HG02870 (cell line): Measurements from ENCODE around the gene MYRIP.
A peak's percentile ranks its signal among the peaks of the same experiment; 100 is the strongest.
"Not testable (repeated sequence)": the region's sequence is repeated elsewhere in the genome, so short reads cannot be mapped to it uniquely, and the experiment has no call there.

Source experiments
- ATAC-seq: cut with Tn5 transposase; IDR thresholded peaks from one replicate; pipeline ENCODE4 v1.9.1; 2021; ENCODE audit warnings: mild to moderate bottlenecking, moderate library complexity; ENCODE audit not compliant: unreplicated experiment

Gene MYRIP

GRCh38 chr3:40116478-40117177 is 307.2 kb downstream of the MYRIP start:
- no peak for ATAC-seq

- ATAC-seq = no peak
Observed at GRCh38 chr3:40118091-40118490, 308.7 kb downstream of the MYRIP start.

GRCh38 chr3:40120067-40120692 is 310.8 kb downstream of the MYRIP start:
- ATAC-seq = no peak

GRCh38 chr3:40120806-40121205 is 311.4 kb downstream of the MYRIP start:
- ATAC-seq = no peak

- ATAC-seq = no peak
Observed at GRCh38 chr3:40124918-40125317, 315.5 kb downstream of the MYRIP start.

GRCh38 chr3:40128166-40128565 is 318.8 kb downstream of the MYRIP start:
- no peak for ATAC-seq

- ATAC-seq = no peak
Observed at GRCh38 chr3:40129510-40129909, 320.1 kb downstream of the MYRIP start.

GRCh38 chr3:40129981-40130380 is 320.6 kb downstream of the MYRIP start:
- ATAC-seq = no peak

- no peak for ATAC-seq
Observed at GRCh38 chr3:40130721-40131120, 321.3 kb downstream of the MYRIP start.

GRCh38 chr3:40133886-40134575 is 324.6 kb downstream of the MYRIP start:
- ATAC-seq = not testable (repeated sequence)

GRCh38 chr3:40137591-40138295 is 328.3 kb downstream of the MYRIP start:
- ATAC-seq = no peak

GRCh38 chr3:40143283-40144090 is 334.1 kb downstream of the MYRIP start:
- ATAC-seq = no peak

GRCh38 chr3:40148827-40149226 is 339.4 kb downstream of the MYRIP start:
- ATAC-seq = no peak

GRCh38 chr3:40152482-40153133 is 343.2 kb downstream of the MYRIP start:
- ATAC-seq = no peak

- no peak for ATAC-seq
Observed at GRCh38 chr3:40160933-40161332, 351.5 kb downstream of the MYRIP start.

GRCh38 chr3:40162616-40163015 is 353.2 kb downstream of the MYRIP start:
- ATAC-seq = no peak

- ATAC-seq = no peak
Observed at GRCh38 chr3:40166997-40167396, 357.6 kb downstream of the MYRIP start.

GRCh38 chr3:40167958-40168357 is 358.5 kb downstream of the MYRIP start:
- ATAC-seq = no peak

GRCh38 chr3:40169983-40170382 is 360.6 kb downstream of the MYRIP start:
- ATAC-seq = peak; percentile 18

GRCh38 chr3:40170395-40170794 is 361.0 kb downstream of the MYRIP start:
- ATAC-seq = peak; percentile 98
